ENCODE measurements around the gene CUEDC2. TPM values are rescaled to one million over a fixed set of nuclear protein-coding genes. Genes with fewer than 3 reads are reported as not detected.

Gene CUEDC2, protein sequence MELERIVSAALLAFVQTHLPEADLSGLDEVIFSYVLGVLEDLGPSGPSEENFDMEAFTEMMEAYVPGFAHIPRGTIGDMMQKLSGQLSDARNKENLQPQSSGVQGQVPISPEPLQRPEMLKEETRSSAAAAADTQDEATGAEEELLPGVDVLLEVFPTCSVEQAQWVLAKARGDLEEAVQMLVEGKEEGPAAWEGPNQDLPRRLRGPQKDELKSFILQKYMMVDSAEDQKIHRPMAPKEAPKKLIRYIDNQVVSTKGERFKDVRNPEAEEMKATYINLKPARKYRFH
- polyA plus RNA-seq (ENCODE audit: insufficient read length in 4 of 4): 100 to 1,000 TPM in 1 of 4 donors, 10 to 100 TPM in 3; 78.0 to 101 (median 83.2) TPM

DNA sequence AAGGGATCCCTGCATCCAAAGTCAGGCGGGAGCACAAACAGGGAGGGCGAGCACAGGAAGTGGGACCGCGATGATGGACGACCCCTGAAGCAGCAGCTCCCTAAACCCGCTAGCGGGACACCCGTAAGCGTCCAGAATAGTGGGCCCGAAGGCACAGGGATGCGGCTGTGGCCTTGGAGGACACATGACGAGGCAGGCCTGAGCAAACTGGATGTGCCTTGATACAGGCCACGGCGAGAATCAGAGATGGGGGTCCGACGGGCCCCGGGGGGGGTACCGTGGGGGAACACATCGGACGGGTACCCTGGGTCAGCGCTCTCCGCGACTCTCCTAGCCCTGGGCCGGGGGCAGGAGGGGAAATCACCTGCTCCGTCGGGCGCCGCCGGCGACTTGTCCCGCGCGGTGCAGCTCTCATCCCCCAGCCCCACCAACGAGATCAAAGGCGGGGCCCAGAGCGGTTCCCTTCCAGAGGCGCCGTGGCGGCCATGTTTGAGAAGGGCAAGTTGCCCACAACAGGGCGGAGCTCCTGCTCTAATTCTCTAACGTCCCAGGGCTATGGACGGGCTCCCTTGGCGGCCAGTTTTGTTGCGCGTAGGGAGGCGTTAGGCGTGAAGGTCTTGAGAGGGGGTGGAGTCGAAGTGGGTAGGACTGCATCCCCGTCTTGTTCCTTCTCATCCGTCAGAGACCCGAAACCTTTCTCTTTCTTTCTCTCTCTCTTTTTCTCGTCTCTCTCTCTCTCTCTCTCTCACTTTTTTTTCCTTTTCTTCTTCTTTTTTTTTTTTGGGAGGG, at the start of gene CUEDC2:
Gene CUEDC2, minus strand, starts transcription at position 413 of the 789 bp plus-strand sequence. CDS start 7,386 bp downstream, outside the sequence.
- peak; percentile 96 to 98 (median 96) for DNase-seq (ENCODE audit: low read depth in 4 of 4, low spot score in 3 of 4)

DNA sequence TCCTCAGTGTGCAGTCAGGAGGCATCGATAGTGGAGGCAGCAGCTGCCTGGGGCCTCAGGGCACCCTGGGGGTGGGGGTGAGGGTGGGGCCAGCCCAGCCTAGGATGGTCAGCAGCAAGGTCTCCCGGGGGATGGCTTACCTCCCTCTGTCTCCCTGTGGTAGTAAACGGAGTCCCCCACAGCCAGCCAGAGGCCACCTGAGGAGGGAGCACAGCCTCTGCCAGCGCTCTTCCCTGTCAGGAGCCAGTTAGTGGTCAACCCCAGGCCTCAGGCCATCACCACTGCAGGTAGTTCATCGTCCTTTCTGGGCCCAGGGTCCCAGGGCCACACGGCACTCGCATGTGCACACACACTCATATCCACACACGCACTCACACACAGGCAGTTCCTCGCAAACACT, 48.0 kb upstream of the CUEDC2 start:
- no peak for DNase-seq (ENCODE audit: low read depth in 4 of 4, low spot score in 3 of 4)

DNA sequence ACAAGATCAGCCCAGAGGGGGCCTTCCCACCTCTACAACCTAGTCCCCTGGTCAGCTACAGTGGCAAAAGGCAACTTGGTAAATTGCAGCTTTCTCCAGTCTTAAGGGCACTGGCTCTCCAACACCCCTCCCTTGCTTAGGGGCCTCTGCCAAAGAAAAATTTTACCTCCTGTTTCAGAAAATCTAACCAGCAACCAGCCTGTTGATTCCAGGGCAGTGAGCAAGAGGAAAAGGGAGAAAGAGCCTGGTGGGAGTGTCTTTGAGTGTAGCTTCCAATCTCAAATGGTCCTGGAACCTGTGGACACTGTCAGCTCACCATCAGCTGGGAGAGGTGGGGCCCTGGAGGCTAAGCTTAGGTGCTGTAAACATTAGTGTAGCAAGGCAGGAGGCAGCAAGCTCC, 47.3 kb upstream of the CUEDC2 start:
- no peak for DNase-seq (ENCODE audit: low read depth in 4 of 4, low spot score in 3 of 4)

DNA sequence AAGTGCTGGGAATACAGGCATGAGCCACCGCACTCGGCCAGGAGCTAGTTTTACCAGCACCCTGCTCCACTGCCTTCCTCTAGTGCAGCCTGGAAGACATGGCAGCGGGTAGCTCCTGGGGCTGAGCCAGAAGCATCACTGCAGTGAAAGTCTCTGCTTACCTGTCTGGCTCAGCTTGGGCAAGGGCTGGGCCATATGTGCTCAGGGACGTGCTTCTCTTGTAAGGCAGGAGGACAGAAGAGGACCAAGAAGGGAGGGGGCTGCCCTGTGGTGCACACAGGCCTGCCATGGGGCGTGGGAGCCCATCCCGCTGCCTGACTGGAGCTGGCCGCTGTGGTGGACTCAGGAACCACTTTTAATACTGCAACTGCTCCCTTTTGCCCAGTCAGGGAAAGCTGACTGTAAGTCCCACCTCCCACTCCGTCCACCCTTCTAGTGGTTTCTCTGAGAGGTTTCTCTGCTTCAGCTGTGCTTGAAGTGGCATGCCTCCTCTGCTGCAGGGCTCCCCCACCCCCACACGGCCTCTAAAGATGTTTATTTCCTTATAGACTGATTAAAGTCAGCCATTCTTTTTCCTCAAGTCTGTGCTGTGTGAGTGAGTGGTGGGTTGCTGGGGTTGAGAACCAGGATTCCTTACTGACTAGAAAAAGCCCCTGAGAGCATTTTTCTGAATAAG, 44.2 kb upstream of the CUEDC2 start:
- DNase-seq (ENCODE audit: low read depth in 4 of 4, low spot score in 3 of 4): no peak

DNA sequence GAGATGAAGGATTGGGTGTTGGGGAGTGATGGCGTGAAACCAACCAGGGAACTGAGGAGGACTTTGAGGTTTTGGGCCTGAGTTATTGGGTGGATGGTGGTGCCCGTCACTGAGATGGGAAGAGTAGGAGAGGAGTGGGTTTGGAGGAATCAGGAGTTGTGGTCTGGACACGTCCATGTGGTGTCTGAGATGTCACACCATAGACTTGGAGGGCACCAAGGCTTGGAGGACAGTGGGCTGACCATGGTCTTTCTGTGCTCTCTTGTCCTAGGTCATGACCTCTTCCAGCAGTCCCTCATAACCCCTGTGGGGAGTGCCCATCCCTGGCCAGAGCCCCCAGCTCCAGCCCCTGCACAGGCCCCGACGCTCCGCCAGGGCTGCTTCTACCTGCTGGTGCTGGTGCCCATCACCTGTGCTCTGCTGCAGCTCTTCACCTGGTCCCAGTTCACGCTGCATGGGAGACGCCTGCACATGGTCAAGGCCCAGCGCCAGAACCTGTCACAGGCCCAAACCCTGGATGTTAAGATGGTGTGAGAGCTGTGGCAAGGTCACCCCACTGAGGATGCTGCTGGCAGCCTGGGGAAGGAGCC, 43.2 kb upstream of the CUEDC2 start:
- DNase-seq (ENCODE audit: low read depth in 4 of 4, low spot score in 3 of 4): no peak

DNA sequence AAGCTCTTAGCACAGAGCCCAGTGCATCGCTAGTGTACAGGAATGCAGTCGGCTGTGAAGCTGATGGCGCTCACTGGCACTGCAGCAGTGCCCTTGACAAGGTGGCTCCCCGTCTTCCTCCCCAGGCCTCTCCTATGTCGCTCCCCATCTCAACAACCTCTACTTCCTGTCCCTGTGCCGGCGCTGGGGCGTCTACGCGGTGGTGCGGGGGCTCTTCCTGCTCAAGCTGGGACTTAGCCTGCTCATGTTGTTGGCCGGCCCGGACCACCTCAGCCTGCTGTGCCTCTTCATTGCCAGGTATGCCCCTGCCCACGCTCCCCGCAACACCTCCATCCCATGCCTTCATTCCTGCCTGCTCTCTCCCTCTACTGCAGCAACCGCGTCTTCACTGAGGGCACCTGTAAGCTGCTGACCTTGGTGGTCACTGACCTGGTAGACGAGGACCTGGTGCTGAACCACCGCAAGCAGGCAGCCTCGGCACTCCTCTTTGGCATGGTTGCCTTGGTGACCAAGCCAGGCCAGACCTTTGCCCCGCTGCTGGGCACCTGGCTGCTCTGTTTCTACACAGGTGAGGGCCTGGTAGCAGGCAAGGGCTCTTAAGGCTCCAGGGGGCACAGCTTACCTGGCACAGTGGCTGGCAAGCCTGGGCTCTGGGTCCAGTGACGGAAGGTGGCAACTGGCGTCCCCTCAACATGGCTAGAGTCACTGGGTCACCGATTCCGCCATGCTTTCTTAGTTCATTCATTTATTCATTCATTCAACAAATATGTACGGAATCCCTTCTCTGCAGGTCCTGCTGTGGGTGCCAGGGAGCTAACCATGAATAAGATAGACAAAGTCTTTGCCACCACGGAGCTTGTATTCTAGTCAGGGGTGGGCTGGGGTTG, 41.3 kb upstream of the CUEDC2 start:
- DNase-seq (ENCODE audit: low read depth in 4 of 4, low spot score in 3 of 4): no peak

DNA sequence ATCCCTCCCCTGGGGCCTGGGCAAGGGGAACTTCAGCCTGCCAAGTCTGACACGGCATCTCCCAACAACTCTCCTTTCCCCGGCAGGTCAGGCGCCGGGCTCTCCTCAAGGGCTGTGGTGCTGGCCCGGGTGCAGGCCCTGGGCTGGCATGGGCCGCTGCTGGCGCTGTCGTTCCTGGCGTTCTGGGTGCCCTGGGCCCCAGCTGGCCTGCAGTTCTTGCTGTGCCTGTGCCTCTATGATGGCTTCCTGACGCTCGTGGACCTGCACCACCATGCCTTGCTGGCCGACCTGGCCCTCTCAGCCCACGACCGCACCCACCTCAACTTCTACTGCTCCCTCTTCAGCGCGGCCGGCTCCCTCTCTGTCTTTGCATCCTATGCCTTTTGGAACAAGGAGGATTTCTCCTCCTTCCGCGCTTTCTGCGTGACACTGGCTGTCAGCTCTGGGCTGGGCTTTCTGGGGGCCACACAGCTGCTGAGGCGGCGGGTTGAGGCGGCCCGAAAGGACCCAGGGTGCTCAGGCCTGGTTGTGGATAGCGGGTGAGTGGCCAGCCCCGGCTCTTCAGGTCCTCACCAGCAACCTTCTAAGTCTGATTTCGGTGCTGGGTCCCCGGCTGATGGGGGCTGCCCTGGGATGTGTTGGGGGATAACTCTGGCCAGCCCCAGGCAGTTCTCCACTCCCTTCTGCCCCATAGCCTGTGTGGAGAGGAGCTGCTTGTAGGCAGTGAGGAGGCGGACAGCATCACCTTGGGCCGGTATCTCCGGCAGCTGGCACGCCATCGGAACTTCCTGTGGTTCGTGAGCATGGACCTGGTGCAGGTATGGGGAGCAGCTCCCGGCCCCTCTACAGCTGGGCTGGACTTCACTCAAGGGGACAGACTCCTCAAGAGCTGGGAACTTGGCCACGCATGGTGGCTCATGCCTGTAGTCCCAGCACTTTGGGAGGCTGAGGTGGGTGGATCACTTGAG, 38.5 kb upstream of the CUEDC2 start:
- no peak for DNase-seq (ENCODE audit: low read depth in 4 of 4, low spot score in 3 of 4)

DNA sequence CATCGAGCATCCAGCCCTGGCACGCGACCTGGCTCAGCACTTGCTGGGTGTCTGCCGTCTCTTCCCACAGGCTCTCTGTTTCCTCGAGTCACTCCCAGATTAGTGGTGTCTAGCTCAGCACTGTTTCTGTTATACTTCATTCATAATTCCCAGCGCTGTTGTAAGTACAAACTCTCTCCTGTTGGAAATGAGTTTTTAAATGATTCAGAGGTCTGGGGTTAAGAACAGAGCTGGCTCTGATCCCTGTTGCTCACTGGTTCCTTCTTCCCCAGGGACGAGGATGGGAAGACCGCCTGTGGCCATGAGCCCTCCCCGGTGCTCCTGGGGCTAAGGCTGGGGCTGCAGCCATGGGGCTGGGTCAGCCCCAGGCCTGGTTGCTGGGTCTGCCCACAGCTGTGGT, 36.3 kb upstream of the CUEDC2 start:
- no peak for DNase-seq (ENCODE audit: low read depth in 4 of 4, low spot score in 3 of 4)

DNA sequence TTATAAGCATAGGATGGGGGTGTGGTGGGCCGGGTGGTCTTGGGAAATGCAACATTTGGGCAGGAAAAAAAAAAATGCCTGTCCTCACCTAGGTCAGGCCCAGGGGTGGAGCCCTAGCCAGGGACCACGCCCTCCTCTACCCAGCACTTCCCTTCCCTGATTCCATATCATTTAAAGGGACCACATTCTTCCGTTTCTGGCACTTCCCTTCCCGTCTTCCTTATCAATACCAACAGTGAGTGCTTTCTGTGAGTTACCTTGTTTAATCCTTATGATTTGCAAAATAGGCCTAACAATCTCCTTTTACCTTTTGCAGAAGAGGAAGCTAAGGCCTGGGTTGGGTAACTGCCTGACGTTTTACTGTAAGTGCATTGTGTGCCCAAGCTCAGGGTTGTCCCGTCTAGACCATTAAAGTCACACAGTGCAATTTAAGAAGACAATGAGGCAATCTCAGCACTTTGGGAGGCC, 35.6 kb upstream of the CUEDC2 start:
- DNase-seq (ENCODE audit: low read depth in 4 of 4, low spot score in 3 of 4): no peak

DNA sequence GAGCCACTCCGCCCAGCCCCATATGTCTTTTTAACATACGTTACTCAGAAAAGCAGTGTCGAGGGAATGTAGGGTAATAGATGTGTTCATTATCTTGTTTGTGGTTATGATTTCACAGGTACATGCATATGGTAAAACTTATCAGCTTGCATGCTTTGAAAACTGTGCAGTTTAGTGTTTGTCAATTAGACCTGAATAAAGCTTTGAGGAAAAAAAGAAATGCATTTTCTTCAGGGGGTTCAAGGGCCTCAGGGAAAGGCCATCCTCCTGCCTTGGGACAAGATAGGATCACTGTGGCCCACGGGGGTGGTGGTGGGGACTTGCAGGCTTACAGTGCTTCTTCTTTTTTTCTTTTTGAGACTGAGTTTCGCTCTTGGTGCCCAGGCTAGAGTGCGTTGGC, 34.9 kb upstream of the CUEDC2 start:
- DNase-seq (ENCODE audit: low read depth in 4 of 4, low spot score in 3 of 4): no peak

DNA sequence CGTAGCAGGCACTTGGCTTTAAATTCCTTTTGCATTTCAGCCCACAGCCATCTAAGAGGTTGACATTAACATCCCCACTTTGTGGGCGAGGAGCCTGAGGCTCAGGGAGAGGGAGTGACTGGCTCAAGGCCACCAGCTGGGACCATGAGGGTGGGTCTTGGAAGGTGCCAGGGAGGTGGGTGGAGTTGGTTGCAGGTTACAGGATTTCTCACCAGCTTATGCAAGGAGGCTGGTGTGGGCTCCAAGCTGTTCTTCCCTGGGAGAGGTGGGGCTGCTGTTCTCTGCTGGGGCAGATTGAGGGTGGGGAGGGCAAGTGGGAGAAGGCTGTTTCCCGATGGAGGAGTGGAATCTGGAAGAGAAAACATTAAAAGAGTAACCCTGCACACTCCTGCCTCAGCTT, 33.1 kb upstream of the CUEDC2 start:
- no peak for DNase-seq (ENCODE audit: low read depth in 4 of 4, low spot score in 3 of 4)

DNA sequence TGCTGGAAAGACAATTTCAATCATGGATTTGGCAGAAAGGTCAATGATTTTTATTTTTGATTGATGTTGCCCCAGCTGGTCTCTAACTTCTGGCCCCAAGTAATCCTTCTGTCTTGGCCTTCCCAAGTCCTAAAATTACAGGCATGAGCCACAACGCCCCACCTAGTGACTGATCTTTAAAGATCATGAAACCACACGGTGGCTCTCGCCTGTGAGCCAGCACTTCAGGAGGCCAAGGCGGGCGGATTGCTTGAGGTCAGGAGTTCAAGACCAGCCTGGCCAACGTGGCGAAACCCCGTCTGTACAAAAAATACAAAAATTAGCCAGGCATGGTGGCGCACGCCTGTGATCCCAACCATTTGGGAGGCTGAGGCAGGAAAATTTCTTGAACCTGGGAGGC, 31.6 kb upstream of the CUEDC2 start:
- no peak for DNase-seq (ENCODE audit: low read depth in 4 of 4, low spot score in 3 of 4)

DNA sequence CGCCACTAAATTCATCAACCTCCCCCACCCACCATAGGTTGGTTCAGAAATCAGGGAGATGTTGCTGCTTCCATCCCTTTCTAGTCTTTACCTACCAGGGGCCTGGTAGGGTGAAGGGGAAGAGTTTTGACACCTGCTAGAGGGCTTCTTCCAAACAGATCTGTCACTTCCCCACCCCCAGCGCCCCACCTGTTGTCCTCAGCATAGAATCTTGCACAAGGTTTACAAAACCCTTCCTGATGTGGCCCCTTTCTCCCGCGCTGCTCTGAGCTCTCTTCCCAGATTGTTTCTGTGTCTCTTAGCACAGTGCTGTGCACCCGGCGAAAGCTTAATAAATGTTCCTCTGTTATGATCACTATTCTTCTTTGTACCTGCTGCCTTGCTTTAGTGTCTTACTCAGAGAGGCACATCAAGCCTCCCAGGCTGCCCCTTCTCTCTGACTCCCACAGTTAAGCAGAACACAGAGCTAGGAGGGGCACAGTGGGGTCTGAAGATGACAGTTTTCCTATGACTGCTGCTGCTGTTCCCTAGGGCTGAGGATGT, 30.2 kb upstream of the CUEDC2 start:
- DNase-seq (ENCODE audit: low read depth in 4 of 4, low spot score in 3 of 4): no peak

DNA sequence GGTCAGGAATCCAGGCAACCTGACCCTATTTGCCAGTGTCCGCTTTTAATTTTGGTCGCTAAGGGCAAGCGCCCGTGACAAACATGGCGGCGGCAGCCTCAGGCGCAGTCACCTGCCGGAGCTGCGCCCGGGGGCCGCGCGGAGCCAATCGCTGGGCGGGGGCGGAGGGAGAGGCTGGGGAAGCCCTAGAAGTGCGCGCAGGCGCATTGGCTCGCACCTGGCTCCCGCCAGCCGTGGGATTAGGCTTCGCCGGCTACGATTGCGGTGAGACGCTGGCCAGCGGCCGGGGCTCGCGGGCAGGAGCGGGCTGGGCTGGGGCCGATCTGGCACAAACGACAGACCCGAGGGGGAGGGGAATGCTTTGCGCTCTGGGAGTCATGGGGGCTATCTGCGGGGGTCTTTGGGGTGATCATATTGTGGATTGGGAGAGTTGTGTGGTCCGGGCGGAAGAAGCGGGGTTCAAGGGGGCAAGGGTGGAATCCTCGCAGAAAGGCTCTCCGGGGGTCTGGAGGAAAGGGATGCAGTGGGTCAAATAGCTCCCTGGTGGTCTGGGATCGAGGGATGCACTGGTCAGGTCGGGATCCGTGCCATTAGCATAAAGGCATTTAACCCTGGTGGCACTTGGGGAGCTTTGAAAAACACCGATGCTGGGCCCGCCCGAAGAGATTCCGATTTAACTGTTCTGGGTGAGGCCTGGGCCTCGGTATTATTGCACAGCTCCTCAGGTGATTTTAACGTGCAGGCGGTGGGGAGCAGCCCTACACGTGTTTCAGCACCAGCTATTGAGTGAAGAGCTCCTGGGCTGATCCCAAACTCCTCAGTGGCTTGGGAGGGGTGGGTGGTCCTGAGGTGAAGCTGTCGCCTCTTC, 29.0 kb upstream of the CUEDC2 start:
- DNase-seq (ENCODE audit: low read depth in 4 of 4, low spot score in 3 of 4): peak; percentile 80 to 82 (median 81)

DNA sequence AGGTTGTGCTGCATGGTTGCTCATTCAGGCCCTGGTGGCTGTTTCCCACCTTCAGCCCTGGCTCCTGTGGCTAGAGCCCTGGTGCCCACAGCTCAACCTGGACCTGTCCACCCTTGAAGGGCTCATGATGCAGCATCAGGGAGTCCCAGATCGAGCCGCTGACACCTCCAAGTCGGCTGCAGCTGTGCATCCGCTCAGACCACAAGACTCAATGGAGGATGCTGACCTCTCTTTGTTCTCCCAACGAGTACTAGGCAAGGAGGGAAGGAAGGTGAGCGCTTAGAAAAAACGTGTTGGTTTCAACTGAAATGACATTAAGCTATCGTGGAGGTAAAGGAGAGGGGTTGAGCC, 28.4 kb upstream of the CUEDC2 start:
- no peak for DNase-seq (ENCODE audit: low read depth in 4 of 4, low spot score in 3 of 4)

DNA sequence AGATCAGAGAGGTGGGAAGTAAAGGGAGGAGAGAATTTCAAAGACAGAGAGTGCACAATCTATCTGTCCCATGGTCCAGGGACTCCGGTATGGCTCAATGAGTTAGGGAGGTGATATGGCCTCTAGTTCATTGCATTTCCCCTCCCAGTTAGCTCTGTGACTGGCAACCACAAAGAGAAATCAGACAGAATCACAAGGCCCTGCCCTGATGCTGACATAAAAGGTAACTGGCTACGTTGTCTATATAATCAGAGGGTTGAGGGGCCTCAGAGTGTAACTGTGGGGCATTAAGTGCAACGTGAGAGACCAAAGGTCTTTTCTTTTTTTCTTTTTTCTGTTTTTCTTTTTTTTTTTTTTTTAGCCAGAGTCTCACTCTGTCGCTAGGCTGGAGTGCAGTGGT, 26.3 kb upstream of the CUEDC2 start:
- no peak for DNase-seq (ENCODE audit: low read depth in 4 of 4, low spot score in 3 of 4)

DNA sequence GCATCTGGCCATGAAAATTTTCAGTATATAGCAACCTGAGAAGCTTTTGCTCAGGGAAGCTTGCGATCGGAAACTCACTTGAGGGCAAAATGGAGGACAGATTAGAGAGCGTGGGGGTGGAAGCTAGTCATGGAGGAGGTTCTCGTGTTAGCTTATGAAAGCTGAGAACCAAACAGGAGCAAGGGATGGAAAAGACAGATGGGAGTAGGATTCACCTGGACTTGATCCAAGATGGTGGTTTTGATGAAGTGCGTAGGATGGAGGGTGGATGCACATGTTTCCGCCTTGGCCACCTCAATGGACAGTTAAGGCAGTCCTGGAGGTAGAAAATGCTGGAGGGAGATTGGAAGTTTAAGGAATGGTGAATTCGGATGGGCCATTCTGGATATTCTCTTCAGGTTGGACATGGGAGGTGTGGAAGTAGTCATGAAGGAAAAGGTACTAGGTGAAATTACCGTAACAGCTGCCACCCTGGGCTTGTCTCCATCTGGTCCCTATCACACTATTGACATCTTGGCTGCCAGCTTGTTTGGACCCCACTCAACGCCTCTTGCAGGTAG, 25.3 kb upstream of the CUEDC2 start:
- DNase-seq (ENCODE audit: low read depth in 4 of 4, low spot score in 3 of 4): no peak

Data from right renal pelvis (tissue), 4 donors.